PFSK-1 (cell line): Measurements from ENCODE around the gene FAR2. TPM values are rescaled to one million over a fixed set of nuclear protein-coding genes. Genes with fewer than 3 reads are reported as not detected.

Experiments
- FOXP2 ChIP-seq: optimal IDR thresholded peaks from 2 replicates; pipeline ENCODE3; 2011; ENCODE audit warnings: borderline replicate concordance, control low read depth, inconsistent platforms; ENCODE audit not compliant: insufficient read depth; ENCODE audit errors: extremely low read length, extremely low read depth
- POLR2AphosphoS5 ChIP-seq: IDR thresholded peaks from 2 replicates; pipeline ENCODE4 v1.6.1; 2012; ENCODE audit warnings: low read depth, mild to moderate bottlenecking, control low read depth, low read length, moderate library complexity
- REST ChIP-seq, 2 experiments: IDR thresholded peaks; 2 replicates each; pipeline versions ENCODE4 v1.6.1 to v1.8.0; 2011 to 2012; ENCODE audit warnings: low read depth in 2 of 2, low read length in 2 of 2, control low read depth in 1 of 2, inconsistent platforms in 1 of 2, mild to moderate bottlenecking in 1 of 2, moderate library complexity in 1 of 2; ENCODE audit not compliant: insufficient read depth in 1 of 2
- SIN3A ChIP-seq: IDR thresholded peaks from 2 replicates; pipeline ENCODE4 v1.6.1; 2012; ENCODE audit warnings: mild to moderate bottlenecking, low read length, moderate library complexity, borderline replicate concordance; ENCODE audit not compliant: insufficient read depth
- TAF1 ChIP-seq: IDR thresholded peaks from 2 replicates; pipeline ENCODE4 v1.6.1; 2012; ENCODE audit warnings: low read length, control low read depth, borderline replicate concordance; ENCODE audit not compliant: insufficient read depth
- polyA plus RNA-seq: library from polyadenylated mRNA; unstranded; fragments of >200 nt; gene quantifications from one replicate; pipeline ENCODE4 v1.2.1, GENCODE V29; 2012; ENCODE audit warnings: low read depth, missing spikeins; ENCODE audit not compliant: insufficient read length

Gene FAR2
- 49.6 TPM for polyA plus RNA-seq

- TF ChIP-seq TAF1 (no peak), FOXP2 (no peak), SIN3A (no peak), REST (IDR thresholded peaks at IDR 0.05; ENCODE audit: insufficient read depth in 1 of 2, low read depth in 2 of 2, low read length in 2 of 2) (no peak), POLR2AphosphoS5 (no peak)
Observed at GRCh38 chr12:29148911-29149690, at the start of gene FAR2. FAR2 (plus strand) TSS chr12:29149278; CDS start chr12:29270450, 121,172 bp downstream.

GRCh38 chr12:29102741-29103140, 46.3 kb upstream of the FAR2 start:
- no peak for TF ChIP-seq REST (IDR thresholded peaks at IDR 0.05; ENCODE audit: insufficient read depth in 1 of 2, low read depth in 2 of 2, low read length in 2 of 2)
- TF ChIP-seq FOXP2, result no peak
- no peak for TF ChIP-seq TAF1
- no peak for TF ChIP-seq SIN3A
- TF ChIP-seq POLR2AphosphoS5, result no peak

GRCh38 chr12:29103539-29103974, 45.5 kb upstream of the FAR2 start:
- TF ChIP-seq SIN3A (no peak), REST (IDR thresholded peaks at IDR 0.05; ENCODE audit: insufficient read depth in 1 of 2, low read depth in 2 of 2, low read length in 2 of 2) (no peak), FOXP2 (no peak), POLR2AphosphoS5 (no peak), TAF1 (no peak)

DNA sequence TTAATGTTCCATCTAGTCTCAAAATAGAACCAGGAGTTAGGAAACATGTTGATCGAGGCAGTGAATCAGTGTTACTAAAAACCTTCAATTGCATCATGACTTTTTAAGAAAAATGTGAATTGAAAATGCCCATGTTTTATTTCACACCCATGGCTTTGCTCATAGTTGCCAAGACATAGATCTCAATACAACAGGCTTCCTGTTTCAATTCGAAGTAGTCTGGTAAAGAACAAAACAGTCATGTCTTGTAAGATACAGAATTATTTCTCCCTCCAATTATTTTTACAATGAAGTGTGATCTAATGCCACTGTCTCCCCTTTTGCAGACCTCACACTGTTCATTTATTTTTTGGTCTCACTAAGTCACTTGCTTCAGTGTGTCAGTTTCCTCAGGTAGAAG, 44.6 kb upstream of the FAR2 start:
- TF ChIP-seq FOXP2 (no peak), TAF1 (no peak), POLR2AphosphoS5 (no peak), REST (IDR thresholded peaks at IDR 0.05; ENCODE audit: insufficient read depth in 1 of 2, low read depth in 2 of 2, low read length in 2 of 2) (no peak), SIN3A (no peak)
